Measurements from ENCODE around the gene TXK.

TXK gene

GRCh38 chr4:48071191-48071590 lies 62.9 kb downstream of the TXK start:
- Histone ChIP-seq H3K9me3 (ENCODE audit: control insufficient read depth, low read length) (no peaks in the 10 kb centered on the region), H3K4me1 (no peaks in the 10 kb centered on the region), H3K79me2 (no peaks in the 10 kb centered on the region), H3K9ac (no peak overlapping the region), H3K4me3 (ENCODE audit: low read depth, low read length) (no peak overlapping the region), H3K27ac (no peak overlapping the region), H3K4me2 (ENCODE audit: low read length) (no peak overlapping the region), H3K27me3 (ENCODE audit: control insufficient read depth, insufficient read depth, low read length) (no peaks in the 10 kb centered on the region), H3K36me3 (ENCODE audit: control insufficient read depth, insufficient read depth, low read length) (no peaks in the 10 kb centered on the region), H2AFZ (no peak overlapping the region)
- TF ChIP-seq CTCF (IDR thresholded peaks at IDR 0.05): no peak

- no peaks in the 10 kb centered on the region for H3K27me3 ChIP-seq (ENCODE audit: control insufficient read depth, insufficient read depth, low read length)
- H3K9ac ChIP-seq: no peak overlapping the region
- H3K4me3 ChIP-seq (ENCODE audit: low read depth, low read length): no peak overlapping the region
- TF ChIP-seq CTCF (IDR thresholded peaks at IDR 0.05): no peak
- no peak overlapping the region for H3K27ac ChIP-seq
- H3K4me2 ChIP-seq (ENCODE audit: low read length): no peak overlapping the region
- no peak overlapping the region for H2AFZ ChIP-seq
- no peaks in the 10 kb centered on the region for H3K9me3 ChIP-seq (ENCODE audit: control insufficient read depth, low read length)
- H3K4me1 ChIP-seq: no peaks in the 10 kb centered on the region
- no peaks in the 10 kb centered on the region for H3K36me3 ChIP-seq (ENCODE audit: control insufficient read depth, insufficient read depth, low read length)
- H3K79me2 ChIP-seq: no peaks in the 10 kb centered on the region
These were observed 65.0 kb downstream of the TXK start for GRCh38 chr4:48069026-48069425.

GRCh38 chr4:48068182-48068581 lies 65.9 kb downstream of the TXK start:
- no peak overlapping the region for H3K9ac ChIP-seq
- H3K4me2 ChIP-seq (ENCODE audit: low read length): no peak overlapping the region
- no peak for TF ChIP-seq CTCF (IDR thresholded peaks at IDR 0.05)
- no peak overlapping the region for H3K4me3 ChIP-seq (ENCODE audit: low read depth, low read length)
- H2AFZ ChIP-seq: no peak overlapping the region
- H3K36me3 ChIP-seq (ENCODE audit: control insufficient read depth, insufficient read depth, low read length): no peaks in the 10 kb centered on the region
- no peaks in the 10 kb centered on the region for H3K27me3 ChIP-seq (ENCODE audit: control insufficient read depth, insufficient read depth, low read length)
- H3K4me1 ChIP-seq: no peaks in the 10 kb centered on the region
- H3K9me3 ChIP-seq (ENCODE audit: control insufficient read depth, low read length): no peaks in the 10 kb centered on the region
- no peak overlapping the region for H3K27ac ChIP-seq
- H3K79me2 ChIP-seq: no peaks in the 10 kb centered on the region

GRCh38 chr4:48067536-48067935 lies 66.5 kb downstream of the TXK start:
- Histone ChIP-seq H3K27ac (no peak overlapping the region), H3K36me3 (ENCODE audit: control insufficient read depth, insufficient read depth, low read length) (no peaks in the 10 kb centered on the region), H3K4me3 (ENCODE audit: low read depth, low read length) (no peak overlapping the region), H2AFZ (no peak overlapping the region), H3K4me1 (no peaks in the 10 kb centered on the region), H3K27me3 (ENCODE audit: control insufficient read depth, insufficient read depth, low read length) (no peaks in the 10 kb centered on the region), H3K79me2 (no peaks in the 10 kb centered on the region), H3K4me2 (ENCODE audit: low read length) (no peak overlapping the region), H3K9ac (no peak overlapping the region), H3K9me3 (ENCODE audit: control insufficient read depth, low read length) (no peaks in the 10 kb centered on the region)
- no peak for TF ChIP-seq CTCF (IDR thresholded peaks at IDR 0.05)

- Histone ChIP-seq H3K4me1 (no peaks in the 10 kb centered on the region), H3K9ac (no peak overlapping the region), H3K4me3 (ENCODE audit: low read depth, low read length) (no peak overlapping the region), H3K4me2 (ENCODE audit: low read length) (no peak overlapping the region), H2AFZ (no peak overlapping the region), H3K27ac (no peak overlapping the region), H3K27me3 (ENCODE audit: control insufficient read depth, insufficient read depth, low read length) (no peaks in the 10 kb centered on the region), H3K9me3 (ENCODE audit: control insufficient read depth, low read length) (no peaks in the 10 kb centered on the region), H3K36me3 (ENCODE audit: control insufficient read depth, insufficient read depth, low read length) (no peaks in the 10 kb centered on the region), H3K79me2 (no peaks in the 10 kb centered on the region)
- TF ChIP-seq CTCF (IDR thresholded peaks at IDR 0.05): no peak
These were observed 68.4 kb downstream of the TXK start for GRCh38 chr4:48065587-48066052.

Measured in parathyroid adenoma (tissue), 2 donors.